ENCODE results near the gene UBE2R2.
"Not testable (repeated sequence)": the region's sequence is repeated elsewhere in the genome, so short reads cannot be mapped to it uniquely, and the experiment has no call there.

- not testable (repeated sequence) for TF ChIP-seq POLR2A (IDR thresholded peaks at IDR 0.05; ENCODE audit: low read depth, low read length); POLR2AphosphoS5 (IDR thresholded peaks at IDR 0.05; ENCODE audit: low read depth, low read length); TAF1 (IDR thresholded peaks at IDR 0.05; ENCODE audit: borderline replicate concordance, low read depth, low read length)
Measured at GRCh38 chr9:33774074-33774659, 42.8 kb upstream of the UBE2R2 start.
